K562 (cell line): ENCODE measurements around the gene CD79A. TPM values are rescaled to one million over a fixed set of nuclear protein-coding genes. Genes with fewer than 3 reads are reported as not detected.

Experiments
- ASH1L ChIP-seq: fragments of 450-650 bp; IDR thresholded peaks from 2 replicates; pipeline ENCODE4 v1.6.1; 2018; ENCODE audit warnings: borderline replicate concordance, mild to moderate bottlenecking, low read depth; ENCODE audit not compliant: partially characterized antibody
- CBFA2T3 ChIP-seq: fragments of 450-650 bp; IDR thresholded peaks from 2 replicates; pipeline ENCODE4 v1.6.1; 2017
- ETV5 ChIP-seq: sonication (generic); formaldehyde crosslinking; IDR thresholded peaks from 2 replicates; pipeline ENCODE4 v1.4.0; 2020; ENCODE audit warnings: low read depth, mild to moderate bottlenecking, missing genetic modification reagents
- EWSR1 ChIP-seq: fragments of 450-650 bp; IDR thresholded peaks from 2 replicates; pipeline ENCODE4 v1.6.1; 2018; ENCODE audit warnings: borderline replicate concordance, mild to moderate bottlenecking, low read depth, moderate library complexity; ENCODE audit not compliant: partially characterized antibody
- FOXP1 ChIP-seq: sonication (generic); formaldehyde crosslinking; IDR thresholded peaks from 2 replicates; pipeline ENCODE4 v1.8.0; 2022; ENCODE audit warnings: mild to moderate bottlenecking, missing genetic modification reagents
- HNRNPH1 ChIP-seq: fragments of 200-400 bp; formaldehyde crosslinking; optimal IDR thresholded peaks from 2 replicates; pipeline ENCODE3; 2017; ENCODE audit warnings: low read depth, mild to moderate bottlenecking, low read length, moderate library complexity
- HOXB6 ChIP-seq: fragments of 250-450 bp; sonication (Bioruptor Pico); IDR thresholded peaks from 2 replicates; pipeline ENCODE4 v1.5.1; 2022; ENCODE audit warnings: mild to moderate bottlenecking, borderline replicate concordance
- MIER1 ChIP-seq: fragments of 450-650 bp; IDR thresholded peaks from 2 replicates; pipeline ENCODE4 v1.6.1; 2016; ENCODE audit warnings: antibody characterized with exemption, mild to moderate bottlenecking, low read depth
- MTA1 ChIP-seq: fragments of 450-650 bp; IDR thresholded peaks from 2 replicates; pipeline ENCODE4 v1.6.1; 2017; ENCODE audit warnings: borderline replicate concordance
- NCOA2 ChIP-seq, 2 experiments: fragments of 450-650 bp; IDR thresholded peaks; 2 replicates each; pipeline ENCODE4 v1.6.1; 2018; ENCODE audit warnings: mild to moderate bottlenecking in 2 of 2, moderate library complexity in 1 of 2; ENCODE audit not compliant: partially characterized antibody in 2 of 2
- NFXL1 ChIP-seq: fragments of 450-650 bp; formaldehyde crosslinking; IDR thresholded peaks from 2 replicates; pipeline ENCODE4 v1.4.0; 2021; ENCODE audit warnings: mild to moderate bottlenecking
- PHTF2 ChIP-seq: fragments of 250-450 bp; sonication (Bioruptor Pico); IDR thresholded peaks from 2 replicates; pipeline ENCODE4 v1.5.0; 2021; ENCODE audit warnings: mild to moderate bottlenecking
- RBFOX2 ChIP-seq: fragments of 200-400 bp; formaldehyde crosslinking; IDR thresholded peaks from 2 replicates; pipeline ENCODE4 v1.6.1; 2017; ENCODE audit warnings: low read depth, mild to moderate bottlenecking, low read length, moderate library complexity
- RBM17 ChIP-seq: fragments of 200-400 bp; formaldehyde crosslinking; IDR thresholded peaks from 2 replicates; pipeline ENCODE4 v1.6.1; 2017; ENCODE audit warnings: low read depth, mild to moderate bottlenecking, low read length, borderline replicate concordance
- SIRT6 ChIP-seq: IDR thresholded peaks from one replicate; pipeline ENCODE4 v1.6.1; 2012; ENCODE audit warnings: low read depth, mild to moderate bottlenecking, control low read depth, inconsistent platforms, low read length, moderate library complexity
- SMARCA5 ChIP-seq: fragments of 450-650 bp; IDR thresholded peaks from 2 replicates; pipeline ENCODE4 v1.6.1; 2016
- SMARCC2 ChIP-seq: fragments of 450-650 bp; IDR thresholded peaks from 2 replicates; pipeline ENCODE4 v1.6.1; 2017; ENCODE audit warnings: antibody characterized with exemption, moderate library complexity, mild to moderate bottlenecking, low read depth
- STAT5A ChIP-seq: IDR thresholded peaks from 2 replicates; pipeline ENCODE4 v1.6.1; 2012; ENCODE audit warnings: low read length, inconsistent platforms, borderline replicate concordance
- TEAD2 ChIP-seq: fragments of 450-650 bp; IDR thresholded peaks from 2 replicates; pipeline ENCODE4 v1.6.1; 2016; ENCODE audit warnings: missing genetic modification characterization, control low read depth, missing compliant biosample characterization
- ZC3H4 ChIP-seq: sonication (generic); formaldehyde crosslinking; IDR thresholded peaks from 2 replicates; pipeline ENCODE4 v1.9.0; 2021; ENCODE audit warnings: missing genetic modification reagents, borderline replicate concordance
- ZEB2 ChIP-seq: fragments of 450-650 bp; IDR thresholded peaks from 2 replicates; pipeline ENCODE4 v1.6.1; 2016
- ZNF133 ChIP-seq: fragments of 250-450 bp; sonication (Bioruptor Pico); IDR thresholded peaks from 2 replicates; pipeline ENCODE4 v1.4.0; 2020; ENCODE audit warnings: mild to moderate bottlenecking
- ZNF140 ChIP-seq: fragments of 250-450 bp; sonication (Bioruptor Pico); IDR thresholded peaks from 2 replicates; pipeline ENCODE4 v1.8.0; 2021; ENCODE audit warnings: moderate library complexity, mild to moderate bottlenecking, inconsistent platforms
- ZNF184 ChIP-seq: sonication (generic); formaldehyde crosslinking; IDR thresholded peaks from 2 replicates; pipeline ENCODE4 v1.5.0; 2020; ENCODE audit warnings: missing genetic modification reagents
- ZNF263 ChIP-seq: sonication (generic); formaldehyde crosslinking; IDR thresholded peaks from 2 replicates; pipeline ENCODE4 v1.8.0; 2022; ENCODE audit warnings: mild to moderate bottlenecking, missing genetic modification reagents, borderline replicate concordance
- polyA plus RNA-seq, 8 experiments: library from polyadenylated mRNA; depleted of rRNA in 4 of 8; stranded (reverse) in 5 of 8; unstranded in 3 of 8; fragments of >200 nt; fragmentation: Nextera tagmentation in 2 of 8; fragmentation: Illumina TruSeq in 1 of 8; extraction: Ambion mirVana in 2 of 8; extraction: Trizol in 1 of 8; gene quantifications; 2 replicates each; pipeline versions ENCODE4 v1.2.1 to v1.2.3, GENCODE V29; 2011 to 2014; ENCODE audit warnings: inconsistent platforms in 1 of 8, missing spikeins in 1 of 8
- total RNA-seq, 7 experiments: library from RNA; depleted of rRNA in 6 of 7; stranded (reverse); fragments of >200 nt in 6 of 7; fragmentation: Illumina TruSeq in 2 of 7; extraction: Trizol in 2 of 7; gene quantifications; 2 replicates each; pipeline versions ENCODE4 v1.2.1 to v1.2.3, GENCODE V29; 2011 to 2021; ENCODE audit warnings: low replicate concordance in 1 of 7
- TF ChIP-seq, protein P1 (sequence below): IDR thresholded peaks from 2 replicates; pipeline ENCODE4 v1.6.1; 2012; ENCODE audit warnings: low read depth, low read length, improper control_type of control experiment, borderline replicate concordance
- TF ChIP-seq, protein P2 (sequence below): fragments of 250-450 bp; sonication (Bioruptor Pico); IDR thresholded peaks from 2 replicates; pipeline ENCODE4 v1.4.0; 2020; ENCODE audit warnings: mild to moderate bottlenecking, moderate library complexity

The CD79A gene
- total and polyA plus RNA-seq, 9 of the 15 experiments (the other 6 are each of a cell fraction or from before 2014, with no cell fraction given) = 0.04 to 0.72 (median 0.17) TPM; not detected in 3

GRCh38 chr19:41872775-41873647, 4.1 kb upstream of the CD79A start (continued):
- TF ChIP-seq EWSR1 (no peak), ZNF133 (CRISPR knock-in tag) (no peak), SMARCC2 (no peak), CBFA2T3 (no peak), TEAD2 (no peak), RBM17 (no peak), ETV5 (no peak), NFXL1 (CRISPR knock-in tag) (no peak), ZEB2 (0 out of 2 replicates have a peak, but pooled peaks have one; percentile 31), MTA1 (no peak), ZNF263 (CRISPR knock-in tag) (peak; percentile 35; the same call in 1 of the 2 replicates), ZNF140 (CRISPR knock-in tag) (no peak), ZC3H4 (CRISPR knock-in tag) (no peak), HOXB6 (CRISPR knock-in tag) (no peak), RBFOX2 (peak; percentile 18; the same call in 1 of the 2 replicates), MIER1 (no peak), ASH1L (no peak), SMARCA5 (no peak), FOXP1 (CRISPR knock-in tag) (0 out of 2 replicates have a peak, but pooled peaks have one; percentile 32), HNRNPH1 (no peak), SIRT6 (no peak), STAT5A (no peak), PHTF2 (CRISPR knock-in tag) (no peak), NCOA2 (IDR thresholded peaks at IDR 0.05; ENCODE audit: partially characterized antibody in 2 of 2) (no peak), ZNF184 (CRISPR knock-in tag) (no peak)
- TF ChIP-seq, protein P1, sequence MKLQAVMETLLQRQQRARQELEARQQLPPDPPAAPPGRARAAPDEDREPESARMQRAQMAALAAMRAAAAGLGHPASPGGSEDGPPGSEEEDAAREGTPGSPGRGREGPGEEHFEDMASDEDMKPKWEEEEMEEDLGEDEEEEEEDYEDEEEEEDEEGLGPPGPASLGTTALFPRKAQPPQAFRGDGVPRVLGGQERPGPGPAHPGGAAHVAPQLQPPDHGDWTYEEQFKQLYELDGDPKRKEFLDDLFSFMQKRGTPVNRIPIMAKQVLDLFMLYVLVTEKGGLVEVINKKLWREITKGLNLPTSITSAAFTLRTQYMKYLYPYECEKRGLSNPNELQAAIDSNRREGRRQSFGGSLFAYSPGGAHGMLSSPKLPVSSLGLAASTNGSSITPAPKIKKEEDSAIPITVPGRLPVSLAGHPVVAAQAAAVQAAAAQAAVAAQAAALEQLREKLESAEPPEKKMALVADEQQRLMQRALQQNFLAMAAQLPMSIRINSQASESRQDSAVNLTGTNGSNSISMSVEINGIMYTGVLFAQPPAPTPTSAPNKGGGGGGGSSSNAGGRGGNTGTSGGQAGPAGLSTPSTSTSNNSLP = no peak
- TF ChIP-seq, protein P2, sequence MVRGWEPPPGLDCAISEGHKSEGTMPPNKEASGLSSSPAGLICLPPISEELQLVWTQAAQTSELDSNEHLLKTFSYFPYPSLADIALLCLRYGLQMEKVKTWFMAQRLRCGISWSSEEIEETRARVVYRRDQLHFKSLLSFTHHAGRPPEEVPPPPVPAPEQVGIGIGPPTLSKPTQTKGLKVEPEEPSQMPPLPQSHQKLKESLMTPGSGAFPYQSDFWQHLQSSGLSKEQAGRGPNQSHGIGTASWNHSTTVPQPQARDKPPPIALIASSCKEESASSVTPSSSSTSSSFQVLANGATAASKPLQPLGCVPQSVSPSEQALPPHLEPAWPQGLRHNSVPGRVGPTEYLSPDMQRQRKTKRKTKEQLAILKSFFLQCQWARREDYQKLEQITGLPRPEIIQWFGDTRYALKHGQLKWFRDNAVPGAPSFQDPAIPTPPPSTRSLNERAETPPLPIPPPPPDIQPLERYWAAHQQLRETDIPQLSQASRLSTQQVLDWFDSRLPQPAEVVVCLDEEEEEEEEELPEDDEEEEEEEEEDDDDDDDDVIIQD (CRISPR knock-in tag) = no peak
